ENCODE results near the gene MAT2B. TPM values are rescaled to one million over a fixed set of nuclear protein-coding genes. Genes with fewer than 3 reads are reported as not detected.

MAT2B gene
- total RNA-seq, 1 donor from 2014 or later, result 67.0 TPM

DNA sequence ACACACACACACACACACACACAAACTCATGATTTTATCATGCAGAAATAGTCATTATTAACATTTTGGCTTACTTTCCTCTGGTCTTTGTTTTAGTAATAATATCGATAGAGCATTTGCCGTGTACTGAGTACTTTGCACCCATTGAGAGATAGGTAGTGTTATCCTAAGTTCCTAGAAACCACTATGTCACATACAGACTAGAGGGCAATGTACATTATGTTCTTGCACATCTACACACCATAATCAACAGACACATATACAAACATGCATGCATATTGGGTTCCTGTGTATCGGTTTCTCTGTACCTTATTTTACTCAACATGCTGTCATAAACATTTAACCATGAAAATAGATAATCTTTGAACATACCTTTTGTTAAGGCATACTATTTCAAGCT, 45.7 kb downstream of the MAT2B start:
- DNase-seq (ENCODE audit: low read depth), result no peak

DNA sequence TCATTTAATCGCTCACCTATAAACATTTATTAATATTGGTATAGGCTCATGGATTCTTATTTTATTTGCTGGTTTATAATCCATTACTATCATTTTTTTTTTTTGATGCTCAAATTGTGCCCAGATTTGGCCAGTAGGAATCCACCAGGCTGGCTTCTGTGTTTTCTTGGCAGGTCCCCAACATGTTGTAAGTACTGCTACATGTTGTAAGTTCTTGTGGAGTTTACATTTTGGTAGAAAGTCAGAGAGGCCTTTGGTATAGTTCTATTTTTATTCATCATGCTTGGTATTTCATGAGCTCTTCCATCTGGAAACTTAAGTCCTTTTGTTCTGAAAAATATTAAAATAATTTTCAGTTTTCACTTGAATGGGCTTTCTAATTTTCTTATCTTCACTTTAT, 47.1 kb downstream of the MAT2B start:
- no peak for DNase-seq (ENCODE audit: low read depth)

DNA sequence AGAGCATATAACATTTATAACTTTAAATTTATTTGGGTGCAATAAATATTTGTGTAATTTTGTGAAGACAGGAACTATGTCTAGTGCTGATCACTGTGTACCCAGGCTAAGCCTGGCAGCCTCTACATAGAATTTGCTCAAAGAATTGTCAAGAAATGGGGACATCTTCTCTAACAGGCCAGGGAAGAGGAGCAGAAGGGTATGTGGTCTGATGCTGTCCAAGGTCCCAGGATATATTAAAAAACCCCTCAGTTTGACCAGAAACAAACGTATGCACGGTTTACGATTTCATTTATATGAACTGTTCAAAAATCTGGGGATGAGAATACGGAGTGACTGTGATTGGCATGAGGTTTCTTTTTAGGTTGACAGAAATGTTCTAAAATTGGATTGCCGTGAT, 55.9 kb downstream of the MAT2B start:
- no peak for DNase-seq (ENCODE audit: low read depth)

DNA sequence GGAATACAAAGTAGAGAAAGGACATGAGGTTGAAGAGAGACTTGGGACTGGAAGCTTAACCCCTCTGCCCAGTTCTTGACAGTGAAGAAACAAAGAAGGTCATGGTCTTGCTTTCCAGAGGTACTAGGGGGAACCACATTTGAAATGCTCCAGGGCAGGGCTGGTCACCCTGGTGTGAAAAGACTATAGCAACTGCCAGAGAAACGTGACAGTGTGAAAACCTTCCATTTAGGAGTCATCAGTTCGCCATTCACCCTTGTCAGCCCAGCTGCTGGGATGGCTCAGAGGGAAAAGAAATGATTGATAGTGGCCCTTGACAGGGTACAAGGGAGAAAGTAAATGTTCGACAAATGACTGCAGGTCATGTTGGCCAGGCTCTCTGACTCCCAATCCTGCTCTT, 56.7 kb downstream of the MAT2B start:
- no peak for DNase-seq (ENCODE audit: low read depth)

DNA sequence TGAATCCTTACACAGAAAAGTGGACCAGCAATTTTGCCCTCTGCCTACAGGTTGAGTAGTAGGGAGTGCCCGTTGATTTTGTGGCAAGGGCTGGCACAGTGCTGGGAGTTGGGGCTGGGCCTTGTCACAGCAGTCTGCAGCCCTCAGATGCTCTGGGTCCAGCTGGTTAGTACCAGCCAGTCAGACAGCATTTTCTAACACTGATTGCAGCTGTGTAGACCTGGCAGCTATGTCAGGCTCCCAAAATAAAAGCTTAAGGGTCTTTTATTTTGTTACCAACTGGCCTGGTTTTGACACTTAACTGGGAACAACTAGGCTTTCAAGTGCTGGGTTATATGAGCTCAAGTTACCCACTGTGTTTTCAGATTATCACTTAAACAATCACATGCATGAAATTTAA, 57.7 kb downstream of the MAT2B start:
- no peak for DNase-seq (ENCODE audit: low read depth)

DNA sequence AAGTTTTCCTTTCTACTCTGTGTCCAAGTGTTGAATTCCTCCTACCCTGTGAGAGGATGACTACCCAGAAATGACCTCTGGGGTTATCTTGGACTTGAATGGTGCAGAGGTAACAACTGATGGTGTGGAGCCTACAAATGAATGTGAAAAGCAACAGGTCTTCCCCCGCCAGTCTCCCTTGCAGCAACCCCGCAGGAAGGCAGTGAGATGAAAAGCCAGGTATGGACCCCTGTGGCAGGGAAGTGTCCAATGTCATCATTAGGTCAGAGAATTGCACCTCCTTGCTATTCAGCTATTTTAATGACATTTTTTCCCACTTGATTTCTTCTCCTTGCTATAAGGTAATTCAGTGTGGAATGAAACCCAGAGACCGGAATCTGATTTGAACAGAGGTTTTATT, 58.5 kb downstream of the MAT2B start:
- no peak for DNase-seq (ENCODE audit: low read depth)

DNA sequence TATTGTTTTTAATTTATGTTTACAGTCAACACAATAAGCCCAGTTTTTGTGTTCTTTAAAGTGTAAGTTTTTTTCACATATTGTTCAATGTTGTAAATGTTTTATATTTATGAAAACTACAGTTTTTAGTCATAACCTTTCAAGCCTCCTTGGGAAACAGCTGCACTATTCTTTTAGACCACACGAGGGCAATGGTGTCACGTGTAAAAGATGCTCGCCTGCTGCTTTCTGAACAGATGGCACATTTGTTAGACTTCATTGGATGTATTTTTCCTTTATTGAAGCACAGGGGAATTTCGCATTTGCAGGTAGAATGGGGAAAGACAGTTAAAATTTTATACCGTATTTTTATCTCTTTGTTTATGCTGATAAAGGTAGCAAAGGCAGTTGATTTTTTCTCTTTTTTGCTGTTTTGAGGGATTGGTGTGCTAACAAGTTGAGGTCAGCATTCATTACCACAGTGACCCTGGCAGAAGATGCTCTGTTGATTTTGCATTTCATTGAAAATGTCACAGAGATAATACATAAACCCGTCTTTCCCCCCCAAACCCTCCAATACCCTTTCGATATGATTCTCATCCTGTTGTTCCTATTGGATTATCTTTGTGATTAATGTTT, 59.0 kb downstream of the MAT2B start:
- peak; percentile 50 for DNase-seq (ENCODE audit: low read depth)

DNA sequence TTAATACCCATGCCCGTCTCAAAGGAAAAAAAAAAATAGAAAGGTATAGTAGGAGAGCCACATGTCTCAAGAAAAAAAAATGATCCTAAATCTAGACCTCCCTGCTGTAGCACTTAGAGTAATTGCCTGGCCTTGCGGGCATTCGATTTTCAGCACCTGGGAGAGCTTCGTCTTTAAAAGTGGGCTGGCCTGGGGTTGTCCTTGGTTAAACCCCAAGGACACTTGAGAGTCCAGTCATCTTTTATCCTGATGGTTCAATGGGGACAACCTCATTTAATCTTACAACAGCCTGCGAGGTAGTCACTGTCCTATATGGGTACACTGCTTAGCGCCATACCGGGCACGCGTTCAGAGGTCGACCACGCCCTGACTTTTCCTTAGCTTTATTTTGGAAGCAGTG, 60.1 kb downstream of the MAT2B start:
- DNase-seq (ENCODE audit: low read depth), result peak; percentile 13

DNA sequence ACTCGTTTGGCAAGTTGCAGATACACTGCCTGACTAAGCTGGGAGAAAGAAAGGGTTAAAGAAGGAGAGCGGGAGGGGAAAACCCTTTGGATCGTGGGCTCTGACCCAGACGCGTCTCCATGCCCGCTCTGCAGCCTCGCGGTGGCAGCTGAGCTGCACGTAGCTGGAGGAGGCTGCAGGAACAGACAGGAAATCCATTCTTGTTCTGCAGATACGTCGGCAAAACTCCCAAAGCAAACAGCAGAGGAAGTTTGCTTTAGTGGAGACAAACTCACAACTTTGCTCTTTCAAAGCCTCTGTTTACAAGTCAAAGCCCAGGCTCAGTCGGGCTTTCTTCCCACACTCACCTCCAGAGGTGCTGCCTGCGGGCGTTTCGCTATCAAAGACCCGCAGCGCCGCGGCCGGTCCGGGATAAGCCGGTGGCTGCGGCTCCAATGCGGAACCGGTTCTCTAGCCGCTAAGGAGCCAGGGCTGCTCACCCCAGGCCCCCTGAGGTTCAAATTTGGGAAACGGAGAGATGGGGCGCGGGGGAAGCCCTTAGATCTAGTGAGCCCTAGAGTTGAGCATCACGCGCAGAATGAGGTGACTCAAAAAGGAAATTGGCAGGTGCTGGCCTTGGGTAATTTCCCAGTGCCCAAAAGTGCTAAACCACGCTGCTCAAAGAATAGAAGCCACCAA, 60.7 kb downstream of the MAT2B start:
- DNase-seq (ENCODE audit: low read depth), result peak; percentile 16

DNA sequence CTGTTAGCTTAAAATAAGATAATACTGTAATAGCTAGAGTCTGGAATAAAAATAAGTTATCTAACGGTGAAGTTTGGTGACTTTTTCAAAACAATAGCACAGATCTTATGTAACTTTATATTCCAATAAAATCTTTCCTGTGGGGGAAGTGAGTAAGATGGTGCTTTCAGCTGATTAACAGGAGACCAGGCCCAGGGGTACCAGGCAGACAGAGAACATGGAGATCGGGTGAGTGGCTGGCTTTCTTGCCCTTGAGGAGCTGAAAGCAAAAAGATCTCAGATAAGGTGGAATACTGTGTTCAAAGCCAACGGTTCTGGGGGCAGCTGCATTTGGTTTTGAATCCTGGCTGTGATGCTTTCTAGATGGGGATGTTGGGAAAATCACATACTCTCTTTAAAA, 61.3 kb downstream of the MAT2B start:
- DNase-seq (ENCODE audit: low read depth), result no peak

DNA sequence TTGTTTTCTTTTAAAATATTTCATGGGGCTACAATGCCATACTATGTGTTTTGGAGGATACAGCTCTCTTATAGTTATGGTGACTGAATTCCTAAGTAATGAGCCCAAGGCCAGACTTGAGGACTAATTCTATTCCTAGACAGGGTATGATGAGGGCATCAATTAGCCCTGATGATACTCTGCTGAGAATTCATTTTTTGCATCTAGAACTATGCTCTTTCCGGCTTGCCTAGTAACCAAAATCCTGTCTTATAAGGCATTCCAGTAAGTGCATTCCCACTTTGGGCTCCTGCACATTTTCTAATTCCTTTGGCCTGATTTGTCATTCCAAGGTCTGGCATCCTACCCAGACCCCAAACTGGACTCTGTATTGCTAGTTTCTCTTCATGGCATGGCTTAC, 62.4 kb downstream of the MAT2B start:
- no peak for DNase-seq (ENCODE audit: low read depth)

Other genes with a start within 250 kb of the MAT2B start
- gene CCNG1, start 68.0 kb upstream of the MAT2B start, total RNA-seq, result 450 and 517 TPM in 2 replicates
- 3.8 and 5.3 TPM in 2 replicates for gene NUDCD2, start 45.5 kb upstream of the MAT2B start, total RNA-seq
- 1.4 and 18.9 TPM in 2 replicates for gene HMMR, start 45.0 kb upstream of the MAT2B start, total RNA-seq